Testis (tissue), 2 donors: ENCODE data around the gene GMPR.

Experiments
- POLR2A ChIP-seq: fragments of 450-650 bp; IDR thresholded peaks from one replicate; pipeline ENCODE4 v1.6.1; 2017; ENCODE audit warnings: antibody characterized with exemption, mild to moderate bottlenecking, moderate library complexity
- TF ChIP-seq, protein P1 (sequence below), 3 experiments: fragments of 450-650 bp in 2 of 3; fragments of 200-600 bp in 1 of 3; sonication (generic) in 1 of 3; IDR thresholded peaks; one replicate each; pipeline ENCODE4 v1.5.1; 2016 to 2019; ENCODE audit warnings: antibody characterized with exemption in 3 of 3, mild to moderate bottlenecking in 2 of 3, moderate library complexity in 1 of 3

GRCh38 chr6:16222826-16223225 lies 15.6 kb upstream of the GMPR start:
- TF ChIP-seq, protein P1, sequence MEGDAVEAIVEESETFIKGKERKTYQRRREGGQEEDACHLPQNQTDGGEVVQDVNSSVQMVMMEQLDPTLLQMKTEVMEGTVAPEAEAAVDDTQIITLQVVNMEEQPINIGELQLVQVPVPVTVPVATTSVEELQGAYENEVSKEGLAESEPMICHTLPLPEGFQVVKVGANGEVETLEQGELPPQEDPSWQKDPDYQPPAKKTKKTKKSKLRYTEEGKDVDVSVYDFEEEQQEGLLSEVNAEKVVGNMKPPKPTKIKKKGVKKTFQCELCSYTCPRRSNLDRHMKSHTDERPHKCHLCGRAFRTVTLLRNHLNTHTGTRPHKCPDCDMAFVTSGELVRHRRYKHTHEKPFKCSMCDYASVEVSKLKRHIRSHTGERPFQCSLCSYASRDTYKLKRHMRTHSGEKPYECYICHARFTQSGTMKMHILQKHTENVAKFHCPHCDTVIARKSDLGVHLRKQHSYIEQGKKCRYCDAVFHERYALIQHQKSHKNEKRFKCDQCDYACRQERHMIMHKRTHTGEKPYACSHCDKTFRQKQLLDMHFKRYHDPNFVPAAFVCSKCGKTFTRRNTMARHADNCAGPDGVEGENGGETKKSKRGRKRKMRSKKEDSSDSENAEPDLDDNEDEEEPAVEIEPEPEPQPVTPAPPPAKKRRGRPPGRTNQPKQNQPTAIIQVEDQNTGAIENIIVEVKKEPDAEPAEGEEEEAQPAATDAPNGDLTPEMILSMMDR (IDR thresholded peaks at IDR 0.05): no peak
- TF ChIP-seq POLR2A: no peak
